Fibroblast of lung (primary cell): ENCODE data around the gene NCKAP5. TPM values are rescaled to one million over a fixed set of nuclear protein-coding genes. Genes with fewer than 3 reads are reported as not detected.

ENCODE experiments used
- DNase-seq, 2 donors: peaks; one replicate each; pipeline versions ENCODE4 v3.0.0 to v3.0.0-alpha.2; 2010; ENCODE audit warnings: low read depth in 2 of 2
- H2AFZ ChIP-seq: 2 replicates; pipeline ENCODE4 v1.5.1; 2012; ENCODE audit warnings: low read length, control low read depth, inconsistent platforms
- H3K27ac ChIP-seq: 2 replicates; pipeline ENCODE4 v1.5.1; 2011; ENCODE audit warnings: low read length, control low read depth; ENCODE audit not compliant: insufficient read depth
- H3K27me3 ChIP-seq: 2 replicates; pipeline ENCODE4 v1.5.1; 2011; ENCODE audit warnings: mild to moderate bottlenecking, low read length; ENCODE audit not compliant: control insufficient read depth, insufficient read depth
- H3K36me3 ChIP-seq: 2 replicates; pipeline ENCODE4 v1.5.1; 2011; ENCODE audit warnings: low read length; ENCODE audit not compliant: control insufficient read depth, insufficient read depth
- H3K4me1 ChIP-seq: 2 replicates; pipeline ENCODE4 v1.5.1; 2011; ENCODE audit warnings: low read length; ENCODE audit not compliant: control insufficient read depth, insufficient read depth; ENCODE audit errors: extremely low read depth
- H3K4me2 ChIP-seq: 2 replicates; pipeline ENCODE4 v1.5.1; 2011; ENCODE audit warnings: low read length, control low read depth; ENCODE audit not compliant: insufficient read depth; ENCODE audit errors: extremely low read depth
- H3K4me3 ChIP-seq, 4 experiments: fragments of 200-600 bp in 1 of 4; sonication (generic) in 1 of 4; replicated peaks in 1 of 4; 2 replicates each; pipeline ENCODE4 v1.5.1; 2011 to 2016; ENCODE audit warnings: low read length in 4 of 4, low read depth in 3 of 4, mild to moderate bottlenecking in 3 of 4, control low read depth in 2 of 4, inconsistent platforms in 1 of 4, mixed read lengths in 1 of 4; ENCODE audit not compliant: insufficient read depth in 1 of 4; ENCODE audit errors: control extremely low read depth in 1 of 4
- H3K79me2 ChIP-seq: 2 replicates; pipeline ENCODE4 v1.5.1; 2012; ENCODE audit warnings: mild to moderate bottlenecking, low read length, inconsistent platforms; ENCODE audit not compliant: control insufficient read depth, insufficient read depth
- H3K9ac ChIP-seq: 2 replicates; pipeline ENCODE4 v1.5.1; 2011; ENCODE audit warnings: mild to moderate bottlenecking, low read length, control low read depth; ENCODE audit not compliant: insufficient read depth
- H3K9me3 ChIP-seq: 2 replicates; pipeline ENCODE4 v1.5.1; 2012; ENCODE audit warnings: low read depth, low read length; ENCODE audit not compliant: control insufficient read depth, insufficient read depth
- H4K20me1 ChIP-seq: 2 replicates; pipeline ENCODE4 v1.5.1; 2011; ENCODE audit warnings: low read length; ENCODE audit not compliant: control insufficient read depth, insufficient read depth; ENCODE audit errors: extremely low read depth
- EZH2 ChIP-seq: IDR thresholded peaks from 2 replicates; pipeline ENCODE4 v1.5.1; 2012; ENCODE audit warnings: low read length, control low read depth, mild to moderate bottlenecking; ENCODE audit errors: missing control alignments
- polyA plus RNA-seq, 2 donors: library from polyadenylated mRNA; depleted of rRNA in 1 of 2; stranded (reverse) in 1 of 2; unstranded in 1 of 2; fragments of >200 nt; gene quantifications; 2 replicates each; pipeline ENCODE4 v1.2.1, GENCODE V29; 2011 to 2012; ENCODE audit warnings: missing spikeins in 1 of 2
- total RNA-seq: library from RNA; depleted of rRNA; stranded (reverse); fragments of >200 nt; gene quantifications from 2 replicates; pipeline ENCODE4 v1.2.1, GENCODE V29; 2014
- TF ChIP-seq, protein P1 (sequence below), 2 donors: IDR thresholded peaks in 1 of 2; conservative IDR thresholded peaks in 1 of 2; 1 replicate in 1 of 2; 2 replicates in 1 of 2; pipeline ENCODE4 v1.5.1; 2011 to 2012; ENCODE audit warnings: low read length in 2 of 2, control low read depth in 1 of 2, inconsistent platforms in 1 of 2, low read depth in 1 of 2, mild to moderate bottlenecking in 1 of 2

The NCKAP5 gene
- total and polyA plus RNA-seq, 2 donors (not counting 1 experiment from before 2014, with no cell fraction given), result 2.6 to 6.2 TPM

DNA sequence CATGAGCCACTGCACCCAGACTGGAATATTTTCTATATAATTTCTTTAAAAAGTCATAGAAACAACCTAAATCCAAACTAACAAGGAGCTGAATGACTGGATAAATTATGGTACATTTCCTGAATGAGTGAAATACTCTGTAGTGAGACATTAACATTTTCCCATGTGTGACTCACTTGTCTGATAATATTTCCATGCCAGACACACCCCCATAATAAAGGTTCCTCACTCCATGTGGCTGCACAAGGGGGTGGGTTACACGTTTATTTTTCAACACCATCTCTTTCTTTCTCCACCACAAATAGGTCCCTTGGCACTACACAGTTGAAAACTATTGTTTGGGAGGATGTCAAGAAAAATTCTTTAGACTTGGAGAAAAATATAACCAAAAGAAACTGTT lies 632.0 kb downstream of the NCKAP5 start:
- Histone ChIP-seq H2AFZ (no peak overlapping the region), H3K4me3 (no peak overlapping the region), H3K27ac (no peak overlapping the region), H3K4me1 (peaks cover 5% of the 10 kb centered on the region), H3K9ac (no peak overlapping the region), H3K9me3 (no peaks in the 10 kb centered on the region), H3K79me2 (no peaks in the 10 kb centered on the region), H3K36me3 (no peaks in the 10 kb centered on the region), H3K27me3 (no peaks in the 10 kb centered on the region), H4K20me1 (no peaks in the 10 kb centered on the region), H3K4me2 (no peak overlapping the region)
- peak in 1 of 2 donors; percentile 54 for DNase-seq
- TF ChIP-seq, protein P1, sequence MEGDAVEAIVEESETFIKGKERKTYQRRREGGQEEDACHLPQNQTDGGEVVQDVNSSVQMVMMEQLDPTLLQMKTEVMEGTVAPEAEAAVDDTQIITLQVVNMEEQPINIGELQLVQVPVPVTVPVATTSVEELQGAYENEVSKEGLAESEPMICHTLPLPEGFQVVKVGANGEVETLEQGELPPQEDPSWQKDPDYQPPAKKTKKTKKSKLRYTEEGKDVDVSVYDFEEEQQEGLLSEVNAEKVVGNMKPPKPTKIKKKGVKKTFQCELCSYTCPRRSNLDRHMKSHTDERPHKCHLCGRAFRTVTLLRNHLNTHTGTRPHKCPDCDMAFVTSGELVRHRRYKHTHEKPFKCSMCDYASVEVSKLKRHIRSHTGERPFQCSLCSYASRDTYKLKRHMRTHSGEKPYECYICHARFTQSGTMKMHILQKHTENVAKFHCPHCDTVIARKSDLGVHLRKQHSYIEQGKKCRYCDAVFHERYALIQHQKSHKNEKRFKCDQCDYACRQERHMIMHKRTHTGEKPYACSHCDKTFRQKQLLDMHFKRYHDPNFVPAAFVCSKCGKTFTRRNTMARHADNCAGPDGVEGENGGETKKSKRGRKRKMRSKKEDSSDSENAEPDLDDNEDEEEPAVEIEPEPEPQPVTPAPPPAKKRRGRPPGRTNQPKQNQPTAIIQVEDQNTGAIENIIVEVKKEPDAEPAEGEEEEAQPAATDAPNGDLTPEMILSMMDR (conservative IDR thresholded peaks at IDR 0.05 in 1 of 2, IDR thresholded peaks at IDR 0.05 in 1 of 2; ENCODE audit: low read depth in 1 of 2, low read length in 2 of 2), result no peak
- TF ChIP-seq EZH2, result no peak

DNA sequence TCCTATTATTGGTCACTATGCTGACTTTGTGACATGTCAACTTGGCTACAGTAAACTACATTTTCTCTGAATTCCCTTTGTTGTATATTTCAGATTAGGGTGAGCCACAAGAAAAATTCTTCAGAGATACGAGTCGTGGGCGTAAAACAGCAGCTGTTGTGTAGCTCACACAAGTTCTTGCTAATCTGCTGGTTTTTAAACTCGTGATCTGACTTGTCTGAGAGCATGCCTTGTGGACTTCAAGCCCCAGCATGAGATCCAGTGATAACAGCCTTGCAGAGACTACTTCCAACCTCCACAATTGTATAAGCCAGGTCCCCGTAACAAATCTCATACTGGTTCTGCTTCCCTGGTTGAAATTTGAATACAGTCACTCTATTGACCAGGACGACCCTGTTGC lies 638.5 kb downstream of the NCKAP5 start:
- no peaks in the 10 kb centered on the region for H3K27me3 ChIP-seq
- H3K4me1 ChIP-seq, result no peaks in the 10 kb centered on the region
- H3K79me2 ChIP-seq, result no peaks in the 10 kb centered on the region
- no peak for TF ChIP-seq EZH2
- TF ChIP-seq, protein P1 (conservative IDR thresholded peaks at IDR 0.05 in 1 of 2, IDR thresholded peaks at IDR 0.05 in 1 of 2; ENCODE audit: low read depth in 1 of 2, low read length in 2 of 2), result no peak
- no peak overlapping the region for H2AFZ ChIP-seq
- no peak overlapping the region for H3K4me2 ChIP-seq
- no peaks in the 10 kb centered on the region for H3K36me3 ChIP-seq
- no peak overlapping the region for H3K9ac ChIP-seq
- H3K4me3 ChIP-seq, result no peak overlapping the region
- H3K27ac ChIP-seq, result no peak overlapping the region
- peak in 1 of 2 donors; percentile 74 for DNase-seq
- no peaks in the 10 kb centered on the region for H3K9me3 ChIP-seq
- no peaks in the 10 kb centered on the region for H4K20me1 ChIP-seq

DNA sequence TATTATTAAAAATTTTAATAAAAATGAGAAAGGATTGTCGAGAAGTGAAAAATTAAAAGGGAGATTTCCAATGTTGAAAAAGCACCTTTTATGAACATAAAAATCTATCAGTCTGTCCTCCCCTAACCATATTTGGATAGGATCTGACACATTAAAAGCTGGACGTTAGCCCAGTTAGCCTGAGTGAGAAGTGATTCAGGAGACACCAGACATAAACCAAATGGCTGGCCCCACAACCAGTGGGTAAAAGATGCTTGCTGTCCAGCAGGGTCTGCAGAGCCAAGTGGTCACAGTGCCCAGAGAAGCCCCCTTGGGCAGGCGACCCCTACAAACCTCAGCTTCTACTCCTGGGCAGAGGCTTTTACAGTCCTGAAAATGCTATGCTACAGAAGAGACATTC lies 644.5 kb downstream of the NCKAP5 start:
- Histone ChIP-seq H2AFZ (no peak overlapping the region), H3K27ac (no peak overlapping the region)
- TF ChIP-seq, protein P1 (conservative IDR thresholded peaks at IDR 0.05 in 1 of 2, IDR thresholded peaks at IDR 0.05 in 1 of 2; ENCODE audit: low read depth in 1 of 2, low read length in 2 of 2), result no peak
- TF ChIP-seq EZH2, result no peak

More for the DNA sequence above, 644.5 kb downstream of the NCKAP5 start:
- no peak overlapping the region for H3K9ac ChIP-seq
- no peaks in the 10 kb centered on the region for H3K79me2 ChIP-seq
- no peaks in the 10 kb centered on the region for H3K36me3 ChIP-seq
- DNase-seq, result peak; percentile 86 to 92
- H3K4me1 ChIP-seq, result no peaks in the 10 kb centered on the region
- H3K4me2 ChIP-seq, result no peak overlapping the region
- no peak overlapping the region for H3K4me3 ChIP-seq
- H4K20me1 ChIP-seq, result no peaks in the 10 kb centered on the region
- no peaks in the 10 kb centered on the region for H3K9me3 ChIP-seq
- H3K27me3 ChIP-seq, result no peaks in the 10 kb centered on the region
